ENCODE data around the gene RAF1.

- TF ChIP-seq CTCF (IDR thresholded peaks at IDR 0.05 in 4 of 5, conservative IDR thresholded peaks at IDR 0.05 in 1 of 5) (no peak), POLR2A (IDR thresholded peaks at IDR 0.05) (no peak)
These were observed 78.7 kb downstream of the RAF1 start for GRCh38 chr3:12585181-12585580.
